ENCODE measurements around the gene HSD11B1.
A peak's percentile ranks its signal among the peaks of the same experiment; 100 is the strongest.
"Not testable (repeated sequence)": the region's sequence is repeated elsewhere in the genome, so short reads cannot be mapped to it uniquely, and the experiment has no call there.

Gene HSD11B1

DNA sequence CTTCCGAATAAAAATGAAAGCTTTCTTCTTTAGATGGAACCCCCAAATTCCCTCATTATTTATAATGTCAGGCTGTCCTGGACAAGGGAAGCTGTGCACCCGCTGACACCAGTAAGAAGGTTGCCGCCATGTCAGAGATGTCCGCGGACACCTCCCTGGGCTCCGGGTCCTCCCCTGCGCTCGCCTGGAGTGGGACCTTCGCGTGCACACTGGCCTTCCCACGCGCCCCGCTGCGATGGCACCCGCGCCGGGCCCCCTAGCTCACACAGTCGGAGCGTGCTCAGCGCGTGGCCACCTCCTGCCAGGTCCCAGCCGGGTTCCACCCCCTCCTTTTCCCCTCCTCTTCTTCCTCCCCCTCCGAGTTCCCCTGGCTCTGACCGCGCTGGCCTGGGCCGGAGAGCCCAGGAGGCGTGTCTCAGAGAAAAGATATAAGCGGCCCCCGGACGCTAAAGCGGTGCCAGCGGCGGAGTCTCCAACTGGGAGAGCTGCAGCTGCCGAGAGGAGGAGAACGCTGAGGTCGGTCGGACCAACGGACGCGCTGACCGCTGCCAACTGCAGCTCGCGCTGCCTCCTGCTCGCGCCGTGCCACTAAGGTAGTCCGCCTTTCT lies 29.6 kb upstream of the HSD11B1 start, which contains the start of gene G0S2:
Gene G0S2, plus strand, starts transcription at position 456 of the 608 bp plus-strand sequence. CDS start 273 bp downstream, outside the sequence.
- Mint-ChIP-seq H3K9me3 (no peaks in the 10 kb centered on the region), H3K27me3 (ENCODE audit: low read depth) (peaks cover 36% of the 10 kb centered on the region), H3K4me1 (ENCODE audit: low read depth) (peaks cover 48% of the 10 kb centered on the region), H3K36me3 (ENCODE audit: low read depth) (no peaks in the 10 kb centered on the region), H3K4me3 (peak within 1 kb of the TSS; percentile 38), H3K27ac (no peak within 1 kb of the TSS)
- DNase-seq (ENCODE audit: low spot score): peak; percentile 51

- Mint-ChIP-seq H3K27ac (no peak overlapping the region), H3K36me3 (ENCODE audit: low read depth) (no peaks in the 10 kb centered on the region), H3K4me1 (ENCODE audit: low read depth) (peaks cover 48% of the 10 kb centered on the region), H3K27me3 (ENCODE audit: low read depth) (peaks cover 41% of the 10 kb centered on the region), H3K4me3 (peak overlapping the region; percentile 38), H3K9me3 (no peaks in the 10 kb centered on the region)
- DNase-seq (ENCODE audit: low spot score): no peak
Observed at GRCh38 chr1:209675565-209676154, 29.0 kb upstream of the HSD11B1 start.

DNA sequence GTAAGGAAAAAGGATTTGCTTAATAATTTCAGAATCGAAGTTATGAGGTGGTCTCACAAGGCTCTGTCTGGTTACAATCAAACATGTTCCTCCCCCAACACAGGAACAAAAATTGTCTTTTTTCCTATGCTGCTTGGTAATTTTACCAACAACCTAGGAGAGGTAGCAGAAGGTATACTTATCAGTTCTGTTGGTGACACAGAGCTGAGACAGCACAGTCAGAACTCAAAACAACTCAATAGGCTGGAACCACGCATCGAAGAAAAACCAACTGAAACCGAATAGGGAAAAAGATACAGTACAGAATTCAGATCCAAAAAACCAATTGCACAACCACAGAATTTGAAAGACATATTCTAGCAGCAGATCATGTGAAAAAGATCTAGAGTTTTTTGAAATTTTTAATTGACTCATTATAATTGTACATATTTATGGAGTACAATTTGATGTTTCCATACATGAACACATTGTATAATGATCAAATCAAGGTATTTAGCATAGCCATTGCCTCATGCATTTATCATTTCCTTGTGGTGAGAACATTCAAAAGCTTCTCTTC lies 25.6 kb upstream of the HSD11B1 start:
- peaks cover 51% of the 10 kb centered on the region for H3K27me3 Mint-ChIP-seq (ENCODE audit: low read depth)
- peaks cover 20% of the 10 kb centered on the region for H3K4me1 Mint-ChIP-seq (ENCODE audit: low read depth)
- DNase-seq (ENCODE audit: low spot score): no peak
- no peak overlapping the region for H3K4me3 Mint-ChIP-seq
- no peaks in the 10 kb centered on the region for H3K9me3 Mint-ChIP-seq
- no peaks in the 10 kb centered on the region for H3K36me3 Mint-ChIP-seq (ENCODE audit: low read depth)
- H3K27ac Mint-ChIP-seq: no peak overlapping the region

GRCh38 chr1:209685821-209686220 lies 18.8 kb upstream of the HSD11B1 start:
- no peaks in the 10 kb centered on the region for H3K9me3 Mint-ChIP-seq
- H3K27ac Mint-ChIP-seq: peak overlapping the region; percentile 73
- no peaks in the 10 kb centered on the region for H3K36me3 Mint-ChIP-seq (ENCODE audit: low read depth)
- peaks cover 24% of the 10 kb centered on the region for H3K27me3 Mint-ChIP-seq (ENCODE audit: low read depth)
- H3K4me1 Mint-ChIP-seq (ENCODE audit: low read depth): peaks cover 26% of the 10 kb centered on the region
- peak; percentile 29 for DNase-seq (ENCODE audit: low spot score)
- H3K4me3 Mint-ChIP-seq: peak overlapping the region; percentile 77

DNA sequence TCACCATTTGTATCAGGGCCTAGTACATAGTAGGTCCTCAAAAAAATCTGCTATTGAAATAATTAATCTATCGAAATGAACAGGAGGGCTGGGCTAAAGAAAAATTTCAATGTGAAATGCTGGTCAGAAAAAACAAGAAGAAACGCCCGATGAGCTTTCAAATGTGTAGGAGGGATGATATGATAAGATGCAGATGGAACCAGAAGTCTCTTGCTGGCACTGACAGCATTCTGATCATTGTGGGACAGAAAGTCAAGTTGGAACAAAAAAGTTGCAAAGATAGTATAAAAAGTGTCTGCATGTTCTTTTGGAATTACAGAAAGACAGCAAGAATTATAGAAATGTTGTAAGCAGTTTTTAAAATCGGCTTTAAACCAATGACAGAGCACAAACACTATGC lies 18.3 kb upstream of the HSD11B1 start:
- H3K27me3 Mint-ChIP-seq (ENCODE audit: low read depth): peaks cover 20% of the 10 kb centered on the region

DNA sequence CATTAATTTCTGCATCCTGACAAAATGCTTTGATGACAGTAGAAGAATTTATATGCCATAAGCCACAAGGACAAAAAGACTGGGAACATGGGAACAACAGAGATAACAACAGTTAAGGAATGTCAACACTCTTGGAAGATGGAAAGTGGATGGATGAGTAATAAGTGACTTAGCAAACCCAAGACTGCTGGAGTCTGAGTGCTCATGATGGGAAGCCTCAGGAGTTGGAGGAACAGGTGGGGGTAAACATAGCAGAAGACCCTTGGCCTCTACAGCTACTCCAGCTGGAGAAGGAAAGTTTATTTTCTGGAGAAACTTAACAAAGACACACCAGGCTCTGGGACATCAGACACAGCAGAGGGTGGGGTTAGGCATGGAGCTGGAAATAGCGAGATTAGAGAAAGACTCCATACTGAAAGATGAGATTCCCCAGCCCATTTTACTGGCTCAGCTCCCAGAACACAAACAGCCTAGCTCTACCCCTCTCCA lies 15.9 kb upstream of the HSD11B1 start:
- Mint-ChIP-seq H3K4me3 (no peak overlapping the region), H3K36me3 (ENCODE audit: low read depth) (no peaks in the 10 kb centered on the region), H3K9me3 (no peaks in the 10 kb centered on the region), H3K27ac (no peak overlapping the region), H3K27me3 (ENCODE audit: low read depth) (peaks cover 14% of the 10 kb centered on the region), H3K4me1 (ENCODE audit: low read depth) (peaks cover 34% of the 10 kb centered on the region)
- DNase-seq (ENCODE audit: low spot score): no peak

More for the DNA sequence above, 18.3 kb upstream of the HSD11B1 start:
- no peak overlapping the region for H3K27ac Mint-ChIP-seq
- DNase-seq (ENCODE audit: low spot score): no peak
- peak overlapping the region; percentile 77 for H3K4me3 Mint-ChIP-seq
- H3K9me3 Mint-ChIP-seq: no peaks in the 10 kb centered on the region
- H3K4me1 Mint-ChIP-seq (ENCODE audit: low read depth): peaks cover 26% of the 10 kb centered on the region
- H3K36me3 Mint-ChIP-seq (ENCODE audit: low read depth): no peaks in the 10 kb centered on the region

DNA sequence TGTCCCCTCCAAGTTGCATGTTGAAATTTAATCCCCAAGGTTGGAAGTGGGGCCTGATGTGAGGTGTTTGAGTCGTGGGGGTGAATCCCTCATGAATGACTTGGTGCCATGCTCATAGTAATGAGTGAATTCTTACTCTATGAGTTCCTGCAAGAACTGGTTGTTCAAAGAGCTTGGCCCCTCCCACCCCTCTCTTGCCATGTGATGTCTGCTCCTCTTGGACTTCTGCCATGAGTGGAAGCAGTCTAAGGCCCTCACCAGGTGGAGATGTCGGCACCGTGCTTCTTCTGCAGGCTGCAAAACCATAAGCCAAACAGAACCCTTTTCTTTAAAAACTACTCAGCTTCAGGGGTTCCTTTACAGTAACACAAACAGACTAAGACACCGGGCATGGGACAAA lies 15.2 kb upstream of the HSD11B1 start:
- peaks cover 12% of the 10 kb centered on the region for H3K27me3 Mint-ChIP-seq (ENCODE audit: low read depth)
- no peak for DNase-seq (ENCODE audit: low spot score)
- no peaks in the 10 kb centered on the region for H3K36me3 Mint-ChIP-seq (ENCODE audit: low read depth)
- H3K4me3 Mint-ChIP-seq: no peak overlapping the region
- no peak overlapping the region for H3K27ac Mint-ChIP-seq
- no peaks in the 10 kb centered on the region for H3K9me3 Mint-ChIP-seq
- peaks cover 35% of the 10 kb centered on the region for H3K4me1 Mint-ChIP-seq (ENCODE audit: low read depth)

DNA sequence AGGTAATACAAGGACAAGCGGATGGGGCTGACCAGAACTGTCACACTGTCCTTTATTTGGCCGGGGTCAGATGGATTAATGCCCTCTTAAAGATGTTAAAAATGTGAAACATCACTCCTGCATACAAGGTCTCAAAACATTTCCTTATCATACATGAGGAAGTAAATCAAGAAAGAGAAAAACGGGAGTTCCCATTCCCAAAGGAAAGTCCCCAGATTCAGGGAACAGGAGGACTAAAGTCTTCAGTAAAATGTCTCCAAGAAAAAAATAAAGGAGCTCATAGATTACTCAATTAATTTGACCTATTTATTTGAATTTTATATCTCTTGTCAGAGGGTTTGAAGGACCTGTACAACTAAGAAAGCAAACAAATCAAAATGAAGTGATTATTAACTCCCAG lies 13.4 kb upstream of the HSD11B1 start:
- DNase-seq (ENCODE audit: low spot score): no peak
- Mint-ChIP-seq H3K27me3 (ENCODE audit: low read depth) (peaks cover 8% of the 10 kb centered on the region), H3K9me3 (no peaks in the 10 kb centered on the region), H3K4me3 (no peak overlapping the region), H3K27ac (no peak overlapping the region), H3K36me3 (ENCODE audit: low read depth) (no peaks in the 10 kb centered on the region), H3K4me1 (ENCODE audit: low read depth) (peaks cover 25% of the 10 kb centered on the region)

- Mint-ChIP-seq H3K9me3 (no peaks in the 10 kb centered on the region), H3K27me3 (ENCODE audit: low read depth) (peaks cover 5% of the 10 kb centered on the region), H3K4me1 (ENCODE audit: low read depth) (peaks cover 24% of the 10 kb centered on the region), H3K27ac (no peak overlapping the region), H3K36me3 (ENCODE audit: low read depth) (no peaks in the 10 kb centered on the region), H3K4me3 (no peak overlapping the region)
- DNase-seq (ENCODE audit: low spot score): no peak
Observed at GRCh38 chr1:209692296-209692695, 12.3 kb upstream of the HSD11B1 start.

GRCh38 chr1:209692745-209693504 lies 11.7 kb upstream of the HSD11B1 start:
- peaks cover 25% of the 10 kb centered on the region for H3K4me1 Mint-ChIP-seq (ENCODE audit: low read depth)
- H3K9me3 Mint-ChIP-seq: no peaks in the 10 kb centered on the region
- H3K4me3 Mint-ChIP-seq: peak overlapping the region; percentile 2
- DNase-seq (ENCODE audit: low spot score): peak; percentile 55
- H3K36me3 Mint-ChIP-seq (ENCODE audit: low read depth): no peaks in the 10 kb centered on the region
- H3K27ac Mint-ChIP-seq: peak overlapping the region; percentile 27
- peaks cover 2% of the 10 kb centered on the region for H3K27me3 Mint-ChIP-seq (ENCODE audit: low read depth)

GRCh38 chr1:209696673-209697072 lies 8.0 kb upstream of the HSD11B1 start:
- Mint-ChIP-seq H3K4me3 (no peak overlapping the region), H3K4me1 (ENCODE audit: low read depth) (peaks cover 38% of the 10 kb centered on the region), H3K36me3 (ENCODE audit: low read depth) (no peaks in the 10 kb centered on the region), H3K9me3 (no peaks in the 10 kb centered on the region), H3K27ac (no peak overlapping the region), H3K27me3 (ENCODE audit: low read depth) (no peaks in the 10 kb centered on the region)
- DNase-seq (ENCODE audit: low spot score): no peak

- Mint-ChIP-seq H3K27me3 (ENCODE audit: low read depth) (no peaks in the 10 kb centered on the region), H3K4me1 (ENCODE audit: low read depth) (peaks cover 40% of the 10 kb centered on the region), H3K4me3 (no peak overlapping the region), H3K9me3 (no peaks in the 10 kb centered on the region), H3K36me3 (ENCODE audit: low read depth) (no peaks in the 10 kb centered on the region), H3K27ac (no peak overlapping the region)
- DNase-seq (ENCODE audit: low spot score): no peak
Observed at GRCh38 chr1:209697126-209697525, 7.5 kb upstream of the HSD11B1 start.

DNA sequence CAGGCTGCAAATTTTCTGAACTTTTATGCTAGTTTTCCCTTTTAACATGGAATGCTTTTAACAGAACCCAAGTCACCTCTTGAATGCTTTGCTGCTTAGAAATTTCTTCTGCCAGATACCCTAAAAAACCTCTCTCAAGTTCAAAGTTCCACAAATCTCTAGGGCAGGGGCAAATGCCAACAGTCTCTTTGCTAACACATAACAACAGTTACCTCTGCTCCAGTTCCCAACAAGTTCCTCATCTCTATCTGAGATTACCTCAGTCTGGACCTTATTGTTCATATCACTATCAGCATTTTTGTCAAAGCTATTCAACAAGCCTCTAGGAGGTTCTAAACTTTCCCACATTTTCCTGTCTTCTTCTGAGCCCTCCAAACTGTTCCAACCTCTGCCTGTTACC lies 4.0 kb upstream of the HSD11B1 start:
- not testable (repeated sequence) for H3K27me3 Mint-ChIP-seq (ENCODE audit: low read depth); H3K36me3 Mint-ChIP-seq (ENCODE audit: low read depth); DNase-seq (ENCODE audit: low spot score); H3K9me3 Mint-ChIP-seq; H3K4me3 Mint-ChIP-seq; H3K27ac Mint-ChIP-seq
- H3K4me1 Mint-ChIP-seq (ENCODE audit: low read depth): peaks cover 47% of the 10 kb centered on the region

- Mint-ChIP-seq H3K4me1 (ENCODE audit: low read depth) (peaks cover 44% of the 10 kb centered on the region), H3K4me3 (no peak overlapping the region), H3K36me3 (ENCODE audit: low read depth) (no peaks in the 10 kb centered on the region), H3K27me3 (ENCODE audit: low read depth) (no peaks in the 10 kb centered on the region), H3K27ac (no peak overlapping the region), H3K9me3 (no peaks in the 10 kb centered on the region)
- DNase-seq (ENCODE audit: low spot score): no peak
Observed at GRCh38 chr1:209702832-209703231, 1.8 kb upstream of the HSD11B1 start.
